SK-N-DZ (cell line): ENCODE data around the gene HDAC9.
A peak's percentile ranks its signal among the peaks of the same experiment; 100 is the strongest.

Source experiments
- DNase-seq: peaks from one replicate; pipeline ENCODE4 v3.0.0-alpha.2; 2015; ENCODE audit warnings: low spot score

The HDAC9 gene

DNA sequence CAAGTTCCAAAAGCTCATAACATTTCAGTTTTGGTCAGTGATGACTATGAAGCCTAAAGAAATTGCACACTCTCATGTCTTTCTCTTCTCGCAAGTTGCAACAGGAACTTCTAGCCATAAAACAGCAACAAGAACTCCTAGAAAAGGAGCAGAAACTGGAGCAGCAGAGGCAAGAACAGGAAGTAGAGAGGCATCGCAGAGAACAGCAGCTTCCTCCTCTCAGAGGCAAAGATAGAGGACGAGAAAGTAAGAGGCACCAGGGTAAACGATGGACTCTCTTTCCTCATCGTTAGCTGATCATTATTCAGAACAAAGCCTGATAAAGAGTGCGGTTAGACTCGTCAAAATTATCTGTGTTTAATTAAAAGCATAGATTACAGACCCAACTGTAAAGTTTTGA lies 94.7 kb downstream of the HDAC9 start:
- no peak for DNase-seq

DNA sequence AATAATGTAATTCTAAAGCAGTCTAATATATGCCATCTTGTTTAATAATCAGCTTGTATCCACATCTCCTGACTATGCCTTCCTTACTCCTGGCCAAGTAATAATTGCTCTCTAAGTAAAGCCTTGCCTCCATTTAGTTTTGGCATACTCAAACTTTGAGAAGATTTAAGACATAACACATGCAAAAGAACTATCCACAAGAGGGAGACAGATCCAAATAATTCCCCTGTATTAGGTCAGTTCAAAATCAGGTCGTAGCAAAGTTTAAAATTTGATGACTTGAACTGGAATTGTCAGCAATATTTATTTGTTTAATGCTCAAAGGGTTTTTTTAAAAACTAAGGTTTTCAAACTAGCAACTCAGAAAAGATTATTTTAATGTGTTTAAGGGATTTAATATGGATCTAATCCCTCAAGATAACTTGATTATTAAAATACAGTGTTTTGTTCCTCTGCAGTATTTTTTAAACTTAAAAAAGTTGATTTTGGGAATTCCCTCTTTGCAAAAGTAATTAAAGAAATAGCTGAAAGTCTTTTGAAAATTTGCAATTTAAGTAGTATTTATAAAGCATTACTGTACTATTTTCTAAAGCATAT lies 95.3 kb downstream of the HDAC9 start:
- peak; percentile 43 for DNase-seq

DNA sequence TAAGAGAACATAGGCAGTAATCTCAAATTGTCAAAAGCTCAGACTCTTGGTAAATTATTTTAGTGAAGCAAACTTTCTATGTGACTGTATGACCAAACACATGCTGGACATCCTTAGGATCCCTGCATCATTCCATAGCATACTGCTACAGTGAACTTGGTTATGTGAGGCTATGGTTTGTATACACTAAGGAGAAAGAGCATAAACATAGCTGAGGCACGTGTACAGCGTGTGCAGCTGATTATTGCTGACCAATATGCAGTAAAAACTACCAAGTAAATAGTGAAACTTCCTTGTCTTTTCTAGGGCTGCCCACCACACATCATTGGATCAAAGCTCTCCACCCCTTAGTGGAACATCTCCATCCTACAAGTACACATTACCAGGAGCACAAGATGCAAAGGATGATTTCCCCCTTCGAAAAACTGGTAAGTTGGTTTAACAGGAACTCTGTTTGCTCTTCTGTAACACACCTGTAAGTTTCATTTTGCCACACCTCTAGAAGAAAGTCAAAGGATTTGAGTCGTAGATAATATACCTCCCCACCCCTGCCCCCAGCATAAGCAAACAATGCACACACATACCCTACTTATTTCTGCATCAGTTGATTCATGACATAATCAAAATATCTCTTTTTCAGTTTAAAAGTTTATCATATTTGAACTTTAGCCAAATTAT lies 98.2 kb downstream of the HDAC9 start:
- DNase-seq: no peak

DNA sequence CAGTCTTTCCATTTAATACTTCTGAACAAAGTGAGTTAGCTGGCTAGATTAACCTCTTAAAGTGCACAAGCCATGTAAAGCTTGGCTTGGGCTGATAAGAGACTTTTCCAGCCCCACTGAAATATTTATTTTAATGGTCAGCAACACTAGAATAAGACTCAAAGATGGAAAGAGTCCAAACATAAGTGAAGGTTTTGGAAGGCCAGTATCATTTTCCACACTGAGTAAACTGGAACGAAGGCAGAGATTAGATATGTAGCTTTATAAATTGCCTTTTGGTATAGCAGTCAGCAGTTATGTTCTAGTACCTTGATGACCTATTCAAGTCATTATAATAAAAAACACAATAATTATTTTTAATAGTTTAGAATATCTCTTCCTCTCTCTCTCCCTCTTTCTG lies 102.2 kb downstream of the HDAC9 start:
- DNase-seq: no peak

DNA sequence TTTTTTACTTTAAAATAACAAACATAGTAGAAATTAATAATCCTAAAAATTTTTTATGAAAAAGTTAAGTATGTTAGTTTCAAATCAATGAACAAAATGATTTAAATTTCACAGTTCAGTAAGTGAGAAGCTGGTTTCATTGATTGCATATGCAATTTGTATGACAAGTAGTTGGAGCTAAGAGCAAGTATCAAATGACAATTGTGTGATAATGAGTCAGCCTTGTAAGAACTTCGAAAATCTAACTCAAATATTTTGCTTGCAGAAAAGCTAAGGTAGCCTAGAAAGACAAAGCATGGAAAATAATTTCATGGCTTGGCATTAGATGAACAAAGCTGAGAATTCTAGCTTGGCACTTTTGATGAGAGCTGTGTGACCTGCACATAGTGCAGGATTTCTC lies 111.5 kb downstream of the HDAC9 start:
- DNase-seq: no peak

DNA sequence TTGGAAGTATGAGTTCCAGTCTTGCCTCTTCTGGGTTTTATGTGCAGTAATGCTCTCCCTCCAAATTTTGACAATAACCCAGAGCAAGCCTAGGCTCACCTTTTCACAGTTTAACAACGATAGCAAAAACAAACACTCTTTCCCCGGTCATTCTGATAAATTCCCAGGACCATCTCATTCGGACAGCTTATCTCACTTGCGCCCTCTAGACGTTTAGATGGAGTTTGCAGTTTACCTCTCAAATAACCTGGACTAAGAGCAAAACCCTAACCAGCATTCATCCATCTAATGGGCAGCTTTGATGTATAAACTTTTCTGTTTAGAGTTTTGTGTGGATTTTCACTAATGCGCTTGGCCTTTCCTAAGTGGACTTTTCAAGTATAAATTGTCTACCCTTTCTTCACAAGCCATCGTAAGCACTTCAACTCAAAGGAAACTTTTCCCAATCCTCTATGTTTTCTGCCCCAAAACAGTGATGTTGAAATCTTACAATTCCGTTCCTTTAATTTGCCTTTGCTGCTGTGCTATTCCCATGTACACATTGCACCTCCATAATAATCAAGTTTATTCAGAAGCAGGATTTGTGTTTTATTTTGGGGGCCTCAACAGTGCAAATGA lies 114.9 kb downstream of the HDAC9 start:
- peak; percentile 22 for DNase-seq

DNA sequence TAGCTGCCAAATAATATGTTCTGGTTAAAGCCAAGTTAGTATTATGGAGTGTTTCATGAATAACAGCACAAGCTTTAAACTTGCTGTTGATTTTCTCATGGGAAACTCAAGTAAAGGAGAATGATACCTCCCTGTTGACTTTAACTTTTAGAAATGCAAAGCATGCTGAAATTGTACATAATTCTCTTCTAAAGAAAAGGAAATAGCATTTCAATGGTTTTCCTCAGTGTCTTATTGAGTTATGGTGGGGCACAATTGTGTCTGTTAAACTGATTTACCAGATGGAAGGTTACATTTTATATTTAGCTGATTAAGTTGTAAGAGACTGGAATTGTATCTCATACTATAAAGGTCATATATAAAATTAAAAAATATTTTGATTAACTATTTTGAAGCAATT lies 119.3 kb downstream of the HDAC9 start:
- DNase-seq: no peak

DNA sequence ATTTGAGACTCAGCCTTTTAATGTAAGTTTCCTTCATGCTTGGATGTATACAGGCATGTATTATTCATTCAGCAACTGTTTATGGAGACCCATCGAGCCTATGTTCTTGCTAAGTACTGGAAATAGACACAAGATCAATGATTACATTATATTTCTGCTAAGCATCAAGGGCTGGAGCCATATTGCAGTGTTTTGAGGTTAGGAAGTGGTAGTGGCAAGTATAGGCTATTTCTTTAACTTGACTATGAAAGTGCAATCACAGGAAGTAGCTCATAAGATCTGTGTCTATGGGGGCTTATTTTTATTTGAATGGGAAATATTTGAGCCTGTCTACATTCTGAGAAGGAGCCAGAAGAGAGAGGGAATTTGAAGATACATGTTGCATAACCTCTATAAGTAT lies 123.8 kb downstream of the HDAC9 start:
- no peak for DNase-seq

DNA sequence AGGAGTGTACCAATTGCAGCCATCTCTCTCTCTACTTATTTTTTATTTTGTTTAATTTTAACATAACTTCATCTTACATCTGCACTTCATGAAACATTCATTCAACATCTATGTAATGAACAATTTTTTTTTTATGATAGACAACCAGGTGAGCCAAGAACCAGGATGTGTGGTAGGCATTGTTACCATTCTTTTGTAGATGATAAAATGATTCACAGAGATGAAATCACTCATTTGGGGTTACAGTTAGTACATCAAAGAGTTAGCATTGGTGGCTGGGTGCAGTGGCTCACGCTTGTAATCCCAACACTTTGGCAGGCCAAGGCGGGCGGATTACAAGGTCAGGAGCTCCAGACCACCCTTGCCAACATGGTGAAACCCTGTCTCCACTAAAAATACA lies 127.8 kb downstream of the HDAC9 start:
- no peak for DNase-seq

DNA sequence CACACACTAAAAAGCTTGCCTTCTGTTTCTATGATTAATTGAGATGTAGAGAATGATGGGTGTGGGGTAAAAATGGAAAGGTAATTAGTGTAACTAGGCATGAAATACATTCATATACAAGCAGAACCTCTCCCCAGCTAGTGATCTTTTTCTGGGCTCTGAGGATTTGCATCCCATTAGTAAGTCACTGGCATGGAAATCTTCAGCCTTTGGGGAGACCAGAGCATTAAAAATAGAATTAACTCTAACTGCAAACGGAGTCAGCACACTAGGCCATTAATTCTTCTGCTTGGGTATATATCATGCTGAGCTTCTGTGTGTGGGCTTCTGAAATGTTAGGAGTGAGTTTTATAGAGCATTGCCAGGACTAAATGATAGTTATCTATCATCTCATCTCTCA lies 128.9 kb downstream of the HDAC9 start:
- no peak for DNase-seq

DNA sequence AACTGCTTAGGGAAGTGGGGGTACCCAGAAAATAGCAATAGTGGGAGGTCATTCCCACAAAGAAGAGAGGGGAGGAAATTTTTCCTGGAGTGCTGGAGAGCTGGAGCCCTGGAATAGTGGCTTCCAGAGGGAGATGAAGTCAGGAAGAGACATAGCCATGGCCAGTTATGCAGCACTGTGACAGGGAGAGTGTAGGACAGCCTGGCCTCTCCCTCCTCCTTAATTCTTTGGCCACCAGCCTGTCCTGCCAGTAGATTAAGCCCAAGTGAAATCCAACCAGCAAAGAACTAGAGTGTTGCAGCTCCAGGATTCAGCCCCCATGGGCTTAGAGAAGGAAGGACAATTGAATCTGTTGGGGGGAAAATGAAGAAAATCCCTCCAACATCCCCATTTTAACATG lies 130.5 kb downstream of the HDAC9 start:
- no peak for DNase-seq

DNA sequence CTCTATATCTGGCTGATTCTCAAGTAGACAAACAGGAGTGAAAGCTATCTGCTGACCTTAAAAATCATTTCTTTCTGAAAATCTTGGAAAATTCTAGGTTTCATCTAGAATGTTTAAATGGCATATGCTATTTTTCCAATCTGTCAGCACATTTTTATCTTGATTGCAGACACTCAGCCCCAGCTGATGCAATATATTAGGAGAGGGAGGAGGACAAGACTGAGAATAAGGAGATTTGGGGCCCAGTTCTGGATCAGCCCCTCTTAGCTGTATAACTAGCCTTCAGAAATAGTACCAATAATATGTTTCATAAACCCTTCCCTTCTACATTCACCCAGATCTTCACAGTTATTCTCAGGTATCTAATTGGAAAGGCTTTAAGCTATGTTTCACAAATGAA lies 131.2 kb downstream of the HDAC9 start:
- no peak for DNase-seq

DNA sequence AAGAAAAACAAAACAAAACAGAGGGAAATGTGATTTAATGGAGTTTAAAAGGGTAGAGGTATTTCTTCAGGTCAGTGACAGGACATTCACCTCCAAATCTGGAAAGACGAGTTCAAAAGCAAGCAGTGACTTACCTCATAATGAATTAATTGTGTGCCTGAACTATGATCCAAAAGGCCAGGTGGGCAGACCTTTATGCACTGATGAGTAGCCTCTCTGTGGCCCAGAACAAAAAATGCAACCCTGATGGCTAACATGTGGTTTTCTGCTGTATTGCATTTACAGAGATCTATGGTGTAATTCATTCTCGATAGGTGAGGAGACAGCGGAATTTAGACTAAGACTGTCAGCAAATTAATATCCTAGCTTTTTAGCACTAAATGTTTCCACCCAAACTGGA lies 142.0 kb downstream of the HDAC9 start:
- no peak for DNase-seq

DNA sequence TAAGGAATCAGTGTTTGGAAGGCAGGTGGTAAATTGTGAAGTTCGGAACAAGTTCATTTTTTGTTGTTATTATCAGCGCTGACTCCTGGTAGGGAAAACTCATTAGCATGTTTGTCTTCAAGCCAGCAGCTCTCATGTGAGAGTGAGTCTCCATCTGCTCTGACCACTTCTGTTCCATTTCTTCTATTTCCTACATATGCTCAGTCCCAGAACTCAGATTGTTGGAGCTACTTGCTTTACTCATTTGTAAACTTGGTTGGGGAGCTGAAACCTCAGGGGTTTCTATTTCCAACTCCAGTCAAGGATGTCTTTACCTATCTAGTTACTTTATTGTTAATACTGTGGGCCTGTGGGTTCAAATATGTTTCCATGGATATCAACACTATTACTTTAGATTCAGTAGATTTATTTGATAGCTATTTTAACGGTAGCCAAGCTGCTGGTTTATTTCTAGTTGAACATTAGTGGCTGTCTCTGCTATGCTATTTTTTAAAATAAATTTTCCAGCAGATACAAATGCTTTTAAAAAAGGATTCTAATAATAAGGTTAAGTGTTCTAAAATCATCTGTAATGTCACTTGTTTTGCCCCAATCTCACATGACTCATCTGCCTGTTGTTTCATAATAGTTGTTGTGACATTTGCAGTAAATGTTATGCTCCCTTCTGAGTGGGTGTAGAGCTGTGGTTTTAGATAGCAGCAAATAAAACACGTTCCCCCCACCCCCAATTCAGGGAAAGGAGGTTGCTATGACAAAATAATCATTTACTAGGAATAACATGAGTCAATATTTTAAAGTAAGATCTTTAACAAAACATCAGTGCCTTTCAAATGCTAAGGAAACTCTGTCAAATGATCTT lies 143.3 kb downstream of the HDAC9 start:
- no peak for DNase-seq

DNA sequence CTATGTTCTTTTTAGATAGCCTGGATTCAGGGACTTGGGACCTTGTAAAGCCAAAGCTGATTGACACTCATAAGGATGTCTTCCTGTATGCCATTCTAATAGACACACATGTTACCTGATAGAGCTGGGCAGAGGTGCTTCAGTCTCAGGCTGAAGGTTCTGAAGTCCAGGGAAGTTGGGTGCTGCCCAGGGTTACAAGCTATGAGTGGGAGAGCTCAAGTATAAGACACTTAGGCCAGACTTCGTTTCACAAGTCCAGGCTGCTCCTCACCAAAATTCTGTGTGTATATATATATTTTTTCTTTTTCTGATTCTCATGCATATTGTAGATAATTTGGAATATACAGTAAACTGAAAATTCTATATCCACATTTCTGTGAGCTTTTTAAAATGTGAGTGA lies 144.2 kb downstream of the HDAC9 start:
- DNase-seq: no peak

DNA sequence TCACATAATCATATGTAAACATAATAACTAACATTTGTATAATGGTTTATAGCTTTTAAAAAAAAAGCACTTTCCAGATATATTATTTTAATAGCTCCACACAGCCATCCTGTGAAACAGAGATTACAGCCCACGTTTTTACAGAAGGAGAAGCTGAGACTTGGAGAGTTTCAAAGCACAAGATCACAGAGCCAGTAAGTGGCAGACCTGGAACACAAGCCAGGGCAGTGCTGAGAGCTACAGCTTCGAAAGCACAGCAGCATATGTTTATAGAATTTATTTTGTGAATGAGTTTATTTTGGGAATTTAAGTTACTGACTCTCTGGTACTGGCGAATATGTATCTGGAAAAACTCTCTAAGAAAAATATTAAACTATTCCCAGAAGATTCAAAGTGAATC lies 149.4 kb downstream of the HDAC9 start:
- no peak for DNase-seq

DNA sequence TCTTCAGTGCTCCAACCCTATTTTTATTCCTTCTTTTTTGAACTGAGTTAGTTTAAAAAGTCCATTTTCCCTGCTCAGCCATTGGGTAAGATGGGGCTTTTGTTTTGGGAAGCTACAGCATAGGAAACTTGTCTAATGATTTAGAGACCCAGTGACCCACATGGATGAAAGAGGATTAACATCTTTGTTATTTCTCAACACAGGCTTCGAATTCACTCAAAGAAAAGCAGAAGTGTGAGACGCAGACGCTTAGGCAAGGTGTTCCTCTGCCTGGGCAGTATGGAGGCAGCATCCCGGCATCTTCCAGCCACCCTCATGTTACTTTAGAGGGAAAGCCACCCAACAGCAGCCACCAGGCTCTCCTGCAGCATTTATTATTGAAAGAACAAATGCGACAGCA lies 152.0 kb downstream of the HDAC9 start:
- DNase-seq: no peak

DNA sequence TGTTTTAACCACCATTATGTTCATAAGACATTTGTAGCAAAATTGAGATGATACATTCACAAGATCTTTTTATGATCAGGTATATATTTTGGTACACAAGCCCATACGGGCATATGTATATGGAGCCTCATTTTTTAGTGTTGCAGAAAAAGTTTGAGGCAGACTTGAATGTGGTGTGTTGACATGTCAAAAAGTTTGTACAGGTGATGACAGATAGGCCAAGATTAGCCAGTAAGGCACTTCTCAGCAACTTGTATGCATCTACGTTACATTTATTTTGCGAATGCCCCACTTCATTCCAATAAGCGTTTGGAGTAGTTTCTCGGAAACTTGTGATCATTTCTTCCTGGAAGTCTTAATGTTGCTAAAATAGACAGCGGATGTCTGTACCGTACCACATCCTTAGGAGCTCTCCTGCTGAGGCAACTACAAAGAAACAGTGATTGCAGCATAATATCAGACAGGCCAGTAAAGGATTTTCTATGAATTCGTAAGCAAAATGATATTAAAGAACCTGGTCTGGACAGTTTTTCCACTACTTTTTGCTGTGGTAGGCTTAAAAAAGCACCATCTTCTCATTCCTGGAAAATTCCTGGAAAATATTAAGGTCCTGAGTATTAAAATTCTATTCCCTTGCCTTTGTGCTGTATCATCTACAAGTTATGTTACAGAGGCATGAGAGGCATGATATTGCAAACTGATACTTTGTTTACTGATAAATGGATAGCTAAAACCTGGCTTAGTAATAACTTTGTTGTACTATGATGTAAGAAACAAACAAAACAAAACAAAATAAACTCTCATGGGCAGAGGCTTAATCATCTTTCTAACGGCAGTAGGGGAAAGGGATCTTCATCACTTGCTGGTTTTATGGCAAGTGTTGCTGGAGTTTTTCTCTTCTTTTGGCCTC lies 153.6 kb downstream of the HDAC9 start:
- no peak for DNase-seq

DNA sequence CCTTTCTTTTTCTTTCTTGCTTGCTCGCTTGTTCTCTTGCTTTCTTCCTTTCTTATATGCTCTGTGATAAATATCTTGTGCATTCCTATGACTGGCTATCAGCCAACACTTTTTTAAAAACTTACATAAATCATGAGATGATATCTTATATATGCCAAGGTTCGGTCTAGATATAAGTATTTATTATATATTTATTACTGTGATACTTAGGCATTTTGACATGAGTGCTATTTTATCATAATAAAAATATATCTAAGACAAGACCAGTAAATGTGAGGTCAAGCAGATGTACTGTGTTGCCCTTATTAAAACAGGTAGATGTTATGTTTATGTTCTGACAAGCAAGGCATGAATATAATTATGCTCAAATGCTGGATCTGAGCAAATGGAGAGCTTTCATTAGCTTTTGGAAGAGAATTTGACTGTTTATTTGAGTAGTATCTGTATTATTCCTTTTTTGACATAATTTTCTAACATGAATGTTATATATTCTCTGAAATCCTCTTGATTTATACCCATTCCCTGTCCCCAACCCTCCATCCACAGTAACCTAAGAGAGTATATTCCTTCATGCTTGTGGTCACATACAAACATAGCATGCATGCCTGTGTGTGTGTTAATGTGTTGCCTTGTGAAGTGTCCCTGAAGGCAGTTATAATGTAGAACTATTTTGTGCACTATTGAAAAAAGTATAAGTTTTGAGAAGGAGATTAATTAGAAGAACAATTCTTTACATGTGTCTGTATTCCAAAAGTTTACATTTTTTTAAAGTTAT lies 158.0 kb downstream of the HDAC9 start:
- no peak for DNase-seq

DNA sequence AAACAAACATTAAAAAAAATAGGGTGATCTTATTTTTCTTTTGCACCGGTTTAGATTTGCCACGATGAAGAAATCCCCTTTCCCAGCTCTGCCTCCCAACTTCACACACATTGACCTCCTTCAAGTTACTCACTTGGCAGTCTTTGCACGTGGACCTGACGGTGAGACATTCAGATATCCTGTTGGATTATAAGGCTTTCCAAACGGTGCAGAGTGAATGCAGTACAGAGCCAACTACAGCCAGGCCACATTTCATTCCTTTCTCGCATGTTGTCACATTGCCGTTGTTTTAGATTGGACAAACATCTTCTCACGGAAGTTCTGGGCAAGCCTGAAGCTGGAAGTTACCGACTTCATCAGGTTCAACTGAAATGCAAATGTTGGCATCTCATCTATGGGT lies 159.2 kb downstream of the HDAC9 start:
- no peak for DNase-seq

DNA sequence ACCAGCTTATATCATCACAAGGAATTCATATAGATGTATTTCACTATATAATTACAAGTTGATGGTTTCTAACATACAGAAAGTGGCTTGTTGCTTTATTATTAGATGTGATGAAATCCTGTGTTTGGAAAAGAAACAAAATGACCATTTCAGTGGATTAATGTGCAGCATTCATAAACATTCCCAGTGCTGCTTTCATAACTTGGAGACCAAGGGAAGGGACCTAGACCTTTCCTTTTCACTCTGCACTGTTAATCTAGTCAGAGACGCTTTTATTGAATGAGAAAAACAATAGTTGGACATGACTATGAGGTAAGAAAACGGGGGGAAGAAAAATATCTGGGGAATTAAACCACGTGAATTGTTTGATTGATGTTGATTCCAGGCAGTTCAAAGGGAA lies 160.0 kb downstream of the HDAC9 start:
- DNase-seq: no peak
